Mesothelial cell of epicardium (in vitro differentiated cells): ENCODE data around the gene RAB33B. TPM values are rescaled to one million over a fixed set of nuclear protein-coding genes. Genes with fewer than 3 reads are reported as not detected.
"Not testable (repeated sequence)": the region's sequence is repeated elsewhere in the genome, so short reads cannot be mapped to it uniquely, and the experiment has no call there.

Experiments
- DNase-seq, 2 experiments: peaks; one replicate each; pipeline ENCODE4 v3.0.0; 2021; ENCODE audit warnings: low spot score in 2 of 2; ENCODE audit not compliant: unreplicated experiment in 2 of 2
- H3K27ac Mint-ChIP-seq: 2 replicates; pipeline ENCODE4 v1.8.0; 2021; ENCODE audit warnings: mixed read lengths
- H3K27me3 Mint-ChIP-seq: 2 replicates; pipeline ENCODE4 v1.8.0; 2021; ENCODE audit warnings: low read depth, mixed read lengths
- H3K36me3 Mint-ChIP-seq: 2 replicates; pipeline ENCODE4 v1.8.0; 2021; ENCODE audit warnings: mixed read lengths
- H3K4me1 Mint-ChIP-seq: 2 replicates; pipeline ENCODE4 v1.8.0; 2021; ENCODE audit warnings: mixed read lengths
- H3K4me3 Mint-ChIP-seq: 2 replicates; pipeline ENCODE4 v1.8.0; 2021; ENCODE audit warnings: mild to moderate bottlenecking, moderate library complexity, mixed read lengths
- H3K9me3 Mint-ChIP-seq: 2 replicates; pipeline ENCODE4 v1.8.0; 2021; ENCODE audit warnings: mixed read lengths
- CTCF ChIP-seq: fragments of 200-600 bp; sonication (generic); IDR thresholded peaks from one replicate; pipeline ENCODE4 v1.5.0; 2021; ENCODE audit warnings: antibody characterized with exemption; ENCODE audit not compliant: unreplicated experiment
- total RNA-seq: library from RNA; stranded (reverse); gene quantifications from 3 replicates; pipeline ENCODE4 v1.2.1, GENCODE V29; 2021

The RAB33B gene
- total RNA-seq, 1 donor from 2014 or later: 9.8 TPM

GRCh38 chr4:139465922-139466321 is 12.0 kb downstream of the RAB33B start:
- Mint-ChIP-seq H3K27me3 (no peaks in the 10 kb centered on the region), H3K9me3 (peaks cover 30% of the 10 kb centered on the region), H3K4me1 (no peaks in the 10 kb centered on the region), H3K4me3 (no peak overlapping the region), H3K36me3 (peaks cover 34% of the 10 kb centered on the region), H3K27ac (no peak overlapping the region)
- no peak for DNase-seq
- no peak for TF ChIP-seq CTCF

GRCh38 chr4:139468756-139469155 is 14.8 kb downstream of the RAB33B start:
- Mint-ChIP-seq H3K36me3 (peaks cover 56% of the 10 kb centered on the region), H3K9me3 (peaks cover 47% of the 10 kb centered on the region)
- not testable (repeated sequence) for H3K27ac Mint-ChIP-seq, DNase-seq, H3K4me1 Mint-ChIP-seq, H3K4me3 Mint-ChIP-seq, H3K27me3 Mint-ChIP-seq

DNA sequence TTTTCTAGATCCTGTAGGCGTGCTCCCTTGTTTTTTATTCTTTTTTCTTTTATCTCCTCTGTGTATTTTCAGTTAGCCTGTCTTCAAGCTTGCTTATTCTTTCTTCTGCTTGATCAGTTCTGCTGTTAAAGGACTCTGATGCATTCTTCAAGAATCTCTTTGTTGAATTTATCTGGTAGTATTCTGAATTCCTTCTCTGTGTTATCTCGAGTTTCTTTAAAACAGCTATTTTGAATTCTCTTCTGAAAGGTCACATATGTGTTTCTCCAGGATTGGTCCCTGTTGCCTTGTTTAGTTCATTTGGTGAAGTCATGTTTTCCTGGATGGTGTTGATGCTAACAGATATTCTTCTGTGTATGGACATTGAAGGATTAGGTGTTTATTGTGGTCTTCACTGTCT is 15.3 kb downstream of the RAB33B start:
- DNase-seq: no peak
- no peaks in the 10 kb centered on the region for H3K4me1 Mint-ChIP-seq
- H3K27ac Mint-ChIP-seq: no peak overlapping the region
- H3K27me3 Mint-ChIP-seq: no peaks in the 10 kb centered on the region
- no peak for TF ChIP-seq CTCF
- H3K9me3 Mint-ChIP-seq: peaks cover 47% of the 10 kb centered on the region
- H3K4me3 Mint-ChIP-seq: no peak overlapping the region
- peaks cover 52% of the 10 kb centered on the region for H3K36me3 Mint-ChIP-seq

- no peaks in the 10 kb centered on the region for H3K4me1 Mint-ChIP-seq
- no peak for TF ChIP-seq CTCF
- no peaks in the 10 kb centered on the region for H3K27me3 Mint-ChIP-seq
- H3K27ac Mint-ChIP-seq: no peak overlapping the region
- no peak overlapping the region for H3K4me3 Mint-ChIP-seq
- peaks cover 52% of the 10 kb centered on the region for H3K36me3 Mint-ChIP-seq
- peaks cover 47% of the 10 kb centered on the region for H3K9me3 Mint-ChIP-seq
- DNase-seq: no peak
These were observed 15.9 kb downstream of the RAB33B start for GRCh38 chr4:139469869-139470268.

DNA sequence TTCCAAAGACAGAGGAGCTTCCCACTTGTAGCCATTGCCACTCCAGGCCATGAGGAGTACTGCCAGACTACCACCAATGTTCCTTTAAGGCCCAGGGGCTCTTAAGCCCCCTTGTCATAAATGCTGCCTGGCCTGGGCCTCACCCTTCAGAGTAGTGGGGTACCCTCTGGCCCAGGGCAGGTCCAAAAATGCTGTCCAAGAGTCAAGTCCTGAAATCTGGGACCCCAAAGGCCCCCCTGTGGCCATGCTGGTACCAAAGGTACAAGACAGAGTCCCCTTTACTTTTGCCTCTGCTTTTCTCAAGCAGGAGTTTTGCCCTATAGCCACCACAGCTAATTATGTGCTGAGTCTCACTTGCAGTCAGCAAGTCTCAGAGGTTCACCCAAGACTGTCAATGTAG is 16.4 kb downstream of the RAB33B start:
- peaks cover 52% of the 10 kb centered on the region for H3K36me3 Mint-ChIP-seq
- TF ChIP-seq CTCF: no peak
- H3K27me3 Mint-ChIP-seq: no peaks in the 10 kb centered on the region
- no peak overlapping the region for H3K4me3 Mint-ChIP-seq
- H3K27ac Mint-ChIP-seq: no peak overlapping the region
- DNase-seq: no peak
- peaks cover 47% of the 10 kb centered on the region for H3K9me3 Mint-ChIP-seq
- no peaks in the 10 kb centered on the region for H3K4me1 Mint-ChIP-seq

DNA sequence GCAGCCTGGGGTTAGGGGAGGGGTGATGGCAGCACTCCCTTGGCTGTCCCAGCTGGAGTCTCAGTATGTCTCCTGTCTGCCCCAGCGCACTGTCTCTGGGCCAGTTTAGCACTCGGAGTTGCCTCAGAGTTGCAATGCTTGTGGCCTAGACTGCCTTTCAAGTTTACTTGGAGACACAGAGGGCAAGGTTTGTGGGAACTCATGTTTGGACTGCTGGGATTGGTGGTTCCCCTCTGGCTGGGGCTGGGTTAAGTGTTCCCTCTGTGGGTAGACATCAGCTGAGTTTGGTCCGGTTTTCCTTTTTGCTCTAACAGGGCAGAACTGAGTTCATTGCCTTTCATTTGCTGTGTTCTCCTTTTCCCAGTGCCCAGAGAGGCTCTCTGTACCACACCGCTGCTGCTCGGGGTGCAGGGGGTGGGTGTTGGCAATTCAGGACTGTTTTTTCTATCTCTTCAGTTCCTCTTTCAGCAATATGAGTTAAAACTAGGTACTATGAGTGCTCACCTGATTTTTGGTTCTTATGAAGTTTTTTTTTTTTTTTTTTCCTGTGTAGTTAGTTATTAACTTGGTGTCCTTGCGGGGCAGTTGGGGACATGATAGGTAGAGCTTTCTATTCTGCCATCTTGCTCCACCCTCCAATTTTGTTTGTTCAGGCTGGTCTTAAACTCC is 17.2 kb downstream of the RAB33B start:
- Mint-ChIP-seq H3K27ac (no peak overlapping the region), H3K4me1 (no peaks in the 10 kb centered on the region)

More for the DNA sequence above, 17.2 kb downstream of the RAB33B start:
- H3K36me3 Mint-ChIP-seq: peaks cover 52% of the 10 kb centered on the region
- TF ChIP-seq CTCF: no peak
- H3K27me3 Mint-ChIP-seq: no peaks in the 10 kb centered on the region
- H3K4me3 Mint-ChIP-seq: no peak overlapping the region
- no peak for DNase-seq
- H3K9me3 Mint-ChIP-seq: peaks cover 47% of the 10 kb centered on the region
